ENCODE data around the gene GAREM1.

- no peak for TF ChIP-seq CTCF (conservative IDR thresholded peaks at IDR 0.05)
- TF ChIP-seq EZH2 (IDR thresholded peaks at IDR 0.05; ENCODE audit: low read depth): no peak
These were observed 36.4 kb upstream of the GAREM1 start for GRCh38 chr18:32507093-32507492.

All from PC-9 (cell line).